ENCODE data around the gene SUSD6.
"Not testable (repeated sequence)": the region's sequence is repeated elsewhere in the genome, so short reads cannot be mapped to it uniquely, and the experiment has no call there.

SUSD6 gene

DNA sequence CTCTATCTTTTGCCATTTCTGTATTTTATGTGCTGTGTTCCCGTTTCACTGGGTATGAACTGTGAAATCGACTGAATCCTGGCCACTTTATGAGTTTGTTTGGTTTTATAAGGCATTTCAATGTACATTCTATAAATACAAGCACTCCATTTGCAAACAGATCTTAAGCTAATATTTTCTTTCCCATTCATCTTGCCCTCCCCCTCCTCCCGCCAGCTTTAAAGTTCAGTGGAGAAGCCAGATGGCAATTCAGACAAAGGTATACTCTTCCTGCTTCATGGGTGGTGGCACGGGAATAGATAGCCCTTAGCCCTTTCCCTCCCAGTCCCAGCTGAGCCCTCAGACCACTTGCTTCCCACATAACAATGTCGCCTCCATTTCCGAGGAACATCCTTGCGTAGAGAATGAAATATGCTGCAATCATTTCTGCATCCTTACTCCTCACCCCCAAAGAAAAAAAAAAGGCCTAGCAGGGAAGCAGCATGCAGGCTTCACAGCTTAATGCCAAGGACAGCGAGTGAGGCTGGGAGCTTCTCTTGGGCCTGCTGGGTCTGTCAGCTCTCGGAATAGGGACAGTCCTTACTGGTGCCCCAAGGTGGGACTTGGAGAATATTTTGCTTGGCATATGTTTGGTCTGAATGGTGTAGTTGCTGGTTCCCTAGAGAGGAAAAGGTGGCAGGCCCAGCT lies 102.7 kb downstream of the SUSD6 start:
- Histone ChIP-seq H3K9me3 (ENCODE audit: control insufficient read depth in 5 of 5, low read length in 5 of 5) (no peaks in the 10 kb centered on the region), H3K4me3 (ENCODE audit: low read depth in 1 of 5, low read length in 5 of 5) (no peak overlapping the region), H3K9ac (ENCODE audit: low read length in 5 of 5) (no peak overlapping the region), H3K27me3 (ENCODE audit: control insufficient read depth in 5 of 5, insufficient read depth in 4 of 5, low read length in 5 of 5) (no peaks in the 10 kb centered on the region), H3K27ac (ENCODE audit: low read depth, low read length) (no peak overlapping the region), H3K4me1 (ENCODE audit: control insufficient read depth in 5 of 5, insufficient read depth in 5 of 5, low read length in 5 of 5) (peaks cover 24 to 69% (median 54%) of the 10 kb centered on the region in 5 donors), H3K36me3 (ENCODE audit: control insufficient read depth in 5 of 5, insufficient read depth in 5 of 5, low read length in 5 of 5) (peaks cover 2 to 21% (median 17%) of the 10 kb centered on the region in 5 donors)

DNA sequence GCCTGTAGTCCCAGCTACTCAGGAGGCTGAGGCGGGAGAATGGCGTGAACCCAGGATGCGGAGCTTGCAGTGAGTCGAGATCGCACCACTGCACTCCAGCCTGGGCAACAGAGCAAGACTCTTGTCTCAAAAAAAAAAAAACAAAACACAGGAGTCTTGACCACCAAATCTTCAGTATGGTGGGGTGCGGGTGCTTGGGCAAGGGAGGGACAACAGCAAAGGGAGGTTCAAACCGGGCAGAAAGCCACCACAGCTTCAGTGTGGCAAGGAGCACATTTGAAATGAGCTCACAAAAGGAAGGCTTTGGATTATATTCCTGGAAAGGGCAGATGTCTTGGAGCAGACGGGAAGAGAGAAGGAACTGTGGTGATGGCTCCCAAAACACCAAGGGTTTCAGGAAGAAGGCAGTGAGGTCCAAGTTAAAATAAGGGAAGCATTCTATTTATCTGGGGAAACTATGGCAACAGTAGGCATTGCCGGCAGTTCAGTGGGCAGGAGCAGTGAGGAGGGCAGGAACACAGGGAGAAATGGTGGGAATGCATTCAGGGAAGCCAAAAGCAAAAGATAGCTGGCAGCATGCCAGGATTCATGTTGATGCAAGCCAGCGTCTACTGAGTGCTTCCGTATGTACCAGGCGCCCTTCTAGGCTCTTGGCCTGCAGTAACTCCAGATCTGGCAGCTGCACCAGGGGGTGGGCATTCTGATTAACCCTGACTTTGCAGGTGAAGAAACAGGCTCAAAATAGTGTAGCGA lies 104.5 kb downstream of the SUSD6 start:
- Histone ChIP-seq H3K4me3 (ENCODE audit: low read depth in 1 of 5, low read length in 5 of 5) (peak overlapping the region in 1 of 5 donors; percentile 22), H3K9ac (ENCODE audit: low read length in 5 of 5) (no peak overlapping the region), H3K27ac (ENCODE audit: low read depth, low read length) (peak overlapping the region; percentile 58), H3K36me3 (ENCODE audit: control insufficient read depth in 5 of 5, insufficient read depth in 5 of 5, low read length in 5 of 5) (peaks cover 0 to 10% (median 6%) of the 10 kb centered on the region in 5 donors), H3K4me1 (ENCODE audit: control insufficient read depth in 5 of 5, insufficient read depth in 5 of 5, low read length in 5 of 5) (peaks cover 24 to 77% (median 58%) of the 10 kb centered on the region in 5 donors), H3K9me3 (ENCODE audit: control insufficient read depth in 5 of 5, low read length in 5 of 5) (no peaks in the 10 kb centered on the region), H3K27me3 (ENCODE audit: control insufficient read depth in 5 of 5, insufficient read depth in 4 of 5, low read length in 5 of 5) (no peaks in the 10 kb centered on the region)

DNA sequence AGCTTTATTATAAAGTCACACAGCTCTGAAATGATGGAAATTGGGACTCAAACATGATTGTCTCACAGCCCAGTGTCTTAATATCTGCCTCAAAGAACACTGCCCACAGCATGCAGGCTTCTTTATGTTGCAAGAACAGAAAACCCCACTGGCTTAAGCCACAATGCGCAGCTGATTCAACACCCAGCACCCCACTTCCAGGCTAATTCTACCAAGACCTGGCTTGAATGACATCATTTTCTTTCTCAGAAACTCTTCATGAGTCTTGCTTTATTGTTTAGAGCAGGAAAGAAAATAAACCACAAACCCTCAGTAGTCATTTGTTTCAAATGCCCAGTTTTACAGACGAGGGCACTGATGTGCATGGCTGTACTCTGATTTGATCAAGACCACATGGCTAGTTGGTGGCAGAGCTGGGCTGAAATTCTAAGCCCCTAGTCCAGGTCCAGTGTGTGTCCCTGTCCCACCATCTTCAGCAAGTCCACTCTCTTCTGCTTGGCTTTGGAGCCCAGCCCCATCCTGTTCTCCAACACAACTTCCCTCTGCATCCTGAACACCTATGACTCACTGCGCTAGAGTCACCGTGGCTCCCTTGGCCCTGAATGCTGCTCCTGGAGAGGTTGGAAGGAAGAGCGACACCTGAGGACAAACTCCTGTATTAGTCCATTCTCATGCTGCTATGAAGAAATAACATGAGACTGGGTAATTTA lies 105.2 kb downstream of the SUSD6 start:
- Histone ChIP-seq H3K36me3 (ENCODE audit: control insufficient read depth in 5 of 5, insufficient read depth in 5 of 5, low read length in 5 of 5) (peaks cover 0 to 6% (median 3%) of the 10 kb centered on the region in 5 donors), H3K27me3 (ENCODE audit: control insufficient read depth in 5 of 5, insufficient read depth in 4 of 5, low read length in 5 of 5) (no peaks in the 10 kb centered on the region), H3K27ac (ENCODE audit: low read depth, low read length) (peak overlapping the region; percentile 58), H3K4me1 (ENCODE audit: control insufficient read depth in 5 of 5, insufficient read depth in 5 of 5, low read length in 5 of 5) (peaks cover 22 to 70% (median 51%) of the 10 kb centered on the region in 5 donors), H3K4me3 (ENCODE audit: low read depth in 1 of 5, low read length in 5 of 5) (no peak overlapping the region), H3K9ac (ENCODE audit: low read length in 5 of 5) (no peak overlapping the region), H3K9me3 (ENCODE audit: control insufficient read depth in 5 of 5, low read length in 5 of 5) (no peaks in the 10 kb centered on the region)

GRCh38 chr14:69718614-69719013 lies 107.2 kb downstream of the SUSD6 start:
- not testable (repeated sequence) for H3K36me3 ChIP-seq (ENCODE audit: control insufficient read depth in 5 of 5, insufficient read depth in 5 of 5, low read length in 5 of 5); H3K27ac ChIP-seq (ENCODE audit: low read depth, low read length); H3K9ac ChIP-seq (ENCODE audit: low read length in 5 of 5); H3K27me3 ChIP-seq (ENCODE audit: control insufficient read depth in 5 of 5, insufficient read depth in 4 of 5, low read length in 5 of 5); H3K4me3 ChIP-seq (ENCODE audit: low read depth in 1 of 5, low read length in 5 of 5); H3K9me3 ChIP-seq (ENCODE audit: control insufficient read depth in 5 of 5, low read length in 5 of 5)
- H3K4me1 ChIP-seq (ENCODE audit: control insufficient read depth in 5 of 5, insufficient read depth in 5 of 5, low read length in 5 of 5): peaks cover 10 to 50% (median 31%) of the 10 kb centered on the region in 5 donors

- H3K4me3 ChIP-seq (ENCODE audit: low read depth in 1 of 5, low read length in 5 of 5): no peak overlapping the region
- peaks cover 10 to 41% (median 31%) of the 10 kb centered on the region in 5 donors for H3K4me1 ChIP-seq (ENCODE audit: control insufficient read depth in 5 of 5, insufficient read depth in 5 of 5, low read length in 5 of 5)
- no peaks in the 10 kb centered on the region for H3K27me3 ChIP-seq (ENCODE audit: control insufficient read depth in 5 of 5, insufficient read depth in 4 of 5, low read length in 5 of 5)
Observed at GRCh38 chr14:69719501-69719951, 108.1 kb downstream of the SUSD6 start.

DNA sequence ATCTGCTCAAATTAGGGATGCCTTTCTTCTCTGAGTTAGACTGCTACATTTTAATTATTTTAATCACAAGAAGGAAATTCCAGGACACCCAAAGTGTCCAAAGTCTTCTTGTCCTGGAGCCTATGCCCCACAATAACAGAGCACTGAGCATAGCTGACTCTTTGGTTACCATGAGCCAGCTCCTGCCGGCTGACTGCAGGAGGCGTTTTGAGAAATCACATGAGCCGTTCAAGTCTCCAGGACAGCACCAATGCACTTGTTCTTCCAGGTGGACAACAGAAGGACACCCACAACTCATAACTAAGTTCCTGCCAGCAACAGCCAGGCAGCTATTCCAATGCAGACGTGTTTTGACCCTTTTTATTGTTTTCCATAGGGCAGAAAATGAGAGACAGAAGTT lies 109.5 kb downstream of the SUSD6 start:
- no peak overlapping the region for H3K9ac ChIP-seq (ENCODE audit: low read length in 5 of 5)
- peaks cover 9 to 43% (median 24%) of the 10 kb centered on the region in 5 donors for H3K4me1 ChIP-seq (ENCODE audit: control insufficient read depth in 5 of 5, insufficient read depth in 5 of 5, low read length in 5 of 5)
- no peaks in the 10 kb centered on the region for H3K36me3 ChIP-seq (ENCODE audit: control insufficient read depth in 5 of 5, insufficient read depth in 5 of 5, low read length in 5 of 5)
- no peak overlapping the region for H3K4me3 ChIP-seq (ENCODE audit: low read depth in 1 of 5, low read length in 5 of 5)
- H3K27ac ChIP-seq (ENCODE audit: low read depth, low read length): no peak overlapping the region
- no peaks in the 10 kb centered on the region for H3K27me3 ChIP-seq (ENCODE audit: control insufficient read depth in 5 of 5, insufficient read depth in 4 of 5, low read length in 5 of 5)
- no peaks in the 10 kb centered on the region for H3K9me3 ChIP-seq (ENCODE audit: control insufficient read depth in 5 of 5, low read length in 5 of 5)

More at GRCh38 chr14:69719501-69719951, 108.1 kb downstream of the SUSD6 start:
- no peak overlapping the region for H3K27ac ChIP-seq (ENCODE audit: low read depth, low read length)
- H3K9ac ChIP-seq (ENCODE audit: low read length in 5 of 5): no peak overlapping the region
- H3K36me3 ChIP-seq (ENCODE audit: control insufficient read depth in 5 of 5, insufficient read depth in 5 of 5, low read length in 5 of 5): peaks cover 0 to 2% (median 0%) of the 10 kb centered on the region in 5 donors
- H3K9me3 ChIP-seq (ENCODE audit: control insufficient read depth in 5 of 5, low read length in 5 of 5): no peaks in the 10 kb centered on the region

DNA sequence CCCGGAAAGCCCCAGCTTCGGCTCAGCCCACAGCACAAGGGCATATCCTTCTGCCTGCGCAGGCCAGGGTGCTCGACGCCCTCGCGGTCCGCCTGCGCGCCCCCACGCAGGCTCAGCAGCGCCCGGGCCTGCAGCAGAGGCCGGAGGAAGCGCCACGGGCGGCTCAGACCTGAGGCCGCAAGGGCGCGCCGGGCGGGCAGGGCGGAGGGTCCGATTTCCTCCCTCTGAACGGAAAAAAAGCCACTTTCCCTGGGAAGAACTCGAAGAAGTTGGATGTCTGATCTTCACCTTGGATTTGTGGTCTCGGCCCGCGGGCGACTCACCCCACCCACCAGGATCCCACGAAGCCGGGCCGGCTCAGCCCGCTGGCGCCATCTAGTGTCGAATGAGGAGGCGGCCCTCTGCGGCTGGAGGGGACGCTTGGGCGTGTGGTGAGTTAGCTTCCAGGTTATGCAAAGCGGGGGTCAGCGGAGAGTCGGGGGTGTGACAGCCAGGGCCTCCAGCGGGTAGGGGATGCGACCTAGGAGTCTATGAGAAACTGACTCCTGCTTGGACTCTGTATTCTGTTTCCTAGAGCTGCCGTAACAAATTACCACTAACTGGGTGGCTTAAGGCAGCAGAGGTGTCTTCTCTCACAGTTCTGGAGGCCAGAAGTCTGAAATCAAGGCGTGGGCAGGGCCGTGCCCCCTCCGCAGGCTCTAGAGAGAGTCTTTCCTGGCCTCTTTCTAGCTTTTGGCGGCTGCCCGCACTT lies 115.5 kb downstream of the SUSD6 start:
- H3K36me3 ChIP-seq (ENCODE audit: control insufficient read depth in 5 of 5, insufficient read depth in 5 of 5, low read length in 5 of 5): no peaks in the 10 kb centered on the region
- H3K27me3 ChIP-seq (ENCODE audit: control insufficient read depth in 5 of 5, insufficient read depth in 4 of 5, low read length in 5 of 5): no peaks in the 10 kb centered on the region
- peak overlapping the region in 3 of 5 donors; percentile 42 to 78 (median 77) for H3K9ac ChIP-seq (ENCODE audit: low read length in 5 of 5)
- H3K27ac ChIP-seq (ENCODE audit: low read depth, low read length): peak overlapping the region; percentile 65
- no peaks in the 10 kb centered on the region for H3K9me3 ChIP-seq (ENCODE audit: control insufficient read depth in 5 of 5, low read length in 5 of 5)
- H3K4me1 ChIP-seq (ENCODE audit: control insufficient read depth in 5 of 5, insufficient read depth in 5 of 5, low read length in 5 of 5): peaks cover 2 to 28% (median 15%) of the 10 kb centered on the region in 5 donors
- H3K4me3 ChIP-seq (ENCODE audit: low read depth in 1 of 5, low read length in 5 of 5): peak overlapping the region; percentile 32 to 67 (median 61)

- Histone ChIP-seq H3K9me3 (ENCODE audit: control insufficient read depth in 5 of 5, low read length in 5 of 5) (no peaks in the 10 kb centered on the region), H3K4me1 (ENCODE audit: control insufficient read depth in 5 of 5, insufficient read depth in 5 of 5, low read length in 5 of 5) (peaks cover 2 to 28% (median 15%) of the 10 kb centered on the region in 5 donors), H3K27ac (ENCODE audit: low read depth, low read length) (peak overlapping the region; percentile 65), H3K9ac (ENCODE audit: low read length in 5 of 5) (no peak overlapping the region), H3K36me3 (ENCODE audit: control insufficient read depth in 5 of 5, insufficient read depth in 5 of 5, low read length in 5 of 5) (no peaks in the 10 kb centered on the region), H3K27me3 (ENCODE audit: control insufficient read depth in 5 of 5, insufficient read depth in 4 of 5, low read length in 5 of 5) (no peaks in the 10 kb centered on the region), H3K4me3 (ENCODE audit: low read depth in 1 of 5, low read length in 5 of 5) (no peak overlapping the region)
Observed at GRCh38 chr14:69727860-69728259, 116.5 kb downstream of the SUSD6 start.

- not testable (repeated sequence) for H3K9ac ChIP-seq (ENCODE audit: low read length in 5 of 5); H3K9me3 ChIP-seq (ENCODE audit: control insufficient read depth in 5 of 5, low read length in 5 of 5); H3K27me3 ChIP-seq (ENCODE audit: control insufficient read depth in 5 of 5, insufficient read depth in 4 of 5, low read length in 5 of 5); H3K4me3 ChIP-seq (ENCODE audit: low read depth in 1 of 5, low read length in 5 of 5); H3K27ac ChIP-seq (ENCODE audit: low read depth, low read length); H3K36me3 ChIP-seq (ENCODE audit: control insufficient read depth in 5 of 5, insufficient read depth in 5 of 5, low read length in 5 of 5)
- H3K4me1 ChIP-seq (ENCODE audit: control insufficient read depth in 5 of 5, insufficient read depth in 5 of 5, low read length in 5 of 5): peaks cover 2 to 17% (median 5%) of the 10 kb centered on the region in 5 donors
Observed at GRCh38 chr14:69731919-69732598, 120.7 kb downstream of the SUSD6 start.
